CD14-positive monocyte (primary cell): ENCODE results near the gene GINS2. TPM values are rescaled to one million over a fixed set of nuclear protein-coding genes. Genes with fewer than 3 reads are reported as not detected.

Experiments
- DNase-seq, 3 donors: peaks; one replicate each; pipeline ENCODE4 v3.0.0-alpha.2; 2011 to 2022
- H2AFZ ChIP-seq: 2 replicates; pipeline ENCODE4 v1.6.0; 2012; ENCODE audit warnings: mild to moderate bottlenecking, low read depth, low read length, inconsistent platforms; ENCODE audit not compliant: insufficient read depth, poor library complexity, severe bottlenecking
- H3K27ac ChIP-seq, 2 donors: 1 replicate in 1 of 2; 2 replicates in 1 of 2; pipeline ENCODE4 v1.5.1; 2012 to 2013; ENCODE audit warnings: low read length in 2 of 2, control low read depth in 1 of 2, inconsistent platforms in 1 of 2, low read depth in 1 of 2, mild to moderate bottlenecking in 1 of 2
- H3K27me3 ChIP-seq, 2 donors: one replicate each; pipeline versions ENCODE4 v1.6.0 to v1.6.1; 2011 to 2013; ENCODE audit warnings: low read length in 2 of 2; ENCODE audit not compliant: control insufficient read depth in 2 of 2, insufficient read depth in 2 of 2
- H3K36me3 ChIP-seq, 2 donors: replicated peaks in 1 of 2; 1 replicate in 1 of 2; 2 replicates in 1 of 2; pipeline versions ENCODE4 v1.5.1 to v1.6.1; 2012 to 2013; ENCODE audit warnings: low read length in 2 of 2, control low read depth in 1 of 2, inconsistent platforms in 1 of 2, mild to moderate bottlenecking in 1 of 2; ENCODE audit not compliant: insufficient read depth in 2 of 2, control insufficient read depth in 1 of 2
- H3K4me1 ChIP-seq, 2 donors: 1 replicate in 1 of 2; 2 replicates in 1 of 2; pipeline versions ENCODE4 v1.5.1 to v1.6.1; 2012 to 2013; ENCODE audit warnings: low read length in 2 of 2, control low read depth in 1 of 2, inconsistent platforms in 1 of 2, mild to moderate bottlenecking in 1 of 2, moderate library complexity in 1 of 2; ENCODE audit not compliant: insufficient read depth in 2 of 2, control insufficient read depth in 1 of 2
- H3K4me2 ChIP-seq: replicated peaks from 2 replicates; pipeline ENCODE3; 2012; ENCODE audit warnings: low read length, moderate library complexity, mild to moderate bottlenecking; ENCODE audit not compliant: poor library complexity, severe bottlenecking; ENCODE audit errors: extremely low read depth
- H3K4me3 ChIP-seq, 3 experiments: fragments of 200-600 bp in 1 of 3; sonication (generic) in 1 of 3; replicated peaks in 1 of 3; 1 replicate in 2 of 3; 2 replicates in 1 of 3; pipeline ENCODE4 v1.5.1; 2011 to 2013; ENCODE audit warnings: low read length in 3 of 3, mild to moderate bottlenecking in 3 of 3, control low read depth in 2 of 3, low read depth in 2 of 3, inconsistent platforms in 1 of 3, moderate library complexity in 1 of 3
- H3K79me2 ChIP-seq: 2 replicates; pipeline ENCODE4 v1.6.0; 2012; ENCODE audit warnings: mild to moderate bottlenecking, control low read depth, inconsistent platforms, low read length, moderate library complexity; ENCODE audit not compliant: insufficient read depth
- H3K9ac ChIP-seq: 2 replicates; pipeline ENCODE4 v1.6.0; 2017; ENCODE audit warnings: low read length, mild to moderate bottlenecking; ENCODE audit not compliant: insufficient read depth, poor library complexity, severe bottlenecking
- H3K9me3 ChIP-seq, 2 donors: replicated peaks in 1 of 2; 1 replicate in 1 of 2; 2 replicates in 1 of 2; pipeline versions ENCODE4 v1.5.1 to v1.6.1; 2012 to 2013; ENCODE audit warnings: low read length in 2 of 2, control low read depth in 1 of 2; ENCODE audit not compliant: control insufficient read depth in 1 of 2, insufficient read depth in 1 of 2
- H4K20me1 ChIP-seq: 2 replicates; pipeline ENCODE4 v1.6.0; 2012; ENCODE audit warnings: mild to moderate bottlenecking, low read length, control low read depth, moderate library complexity; ENCODE audit not compliant: insufficient read depth
- H3K27ac Mint-ChIP-seq, 7 donors: one replicate each; pipeline ENCODE4 v1.8.0; 2020; ENCODE audit warnings: mild to moderate bottlenecking in 7 of 7, mixed read lengths in 7 of 7, moderate library complexity in 6 of 7, inconsistent platforms in 2 of 7
- H3K27me3 Mint-ChIP-seq, 3 donors: one replicate each; pipeline ENCODE4 v1.8.0; 2021 to 2022; ENCODE audit warnings: low read depth in 3 of 3, mild to moderate bottlenecking in 3 of 3, mixed read lengths in 3 of 3, moderate library complexity in 3 of 3, inconsistent platforms in 1 of 3
- H3K36me3 Mint-ChIP-seq, 2 donors: one replicate each; pipeline ENCODE4 v1.8.0; 2020; ENCODE audit warnings: mixed read lengths in 2 of 2, inconsistent platforms in 1 of 2, mild to moderate bottlenecking in 1 of 2
- H3K4me1 Mint-ChIP-seq: one replicate; pipeline ENCODE4 v1.8.0; 2020; ENCODE audit warnings: mild to moderate bottlenecking, mixed read lengths
- H3K4me3 Mint-ChIP-seq, 2 donors: one replicate each; pipeline ENCODE4 v1.8.0; 2020; ENCODE audit warnings: mild to moderate bottlenecking in 2 of 2, mixed read lengths in 2 of 2, moderate library complexity in 1 of 2
- H3K9me3 Mint-ChIP-seq, 7 donors: one replicate each; pipeline ENCODE4 v1.8.0; 2020 to 2022; ENCODE audit warnings: mixed read lengths in 7 of 7, mild to moderate bottlenecking in 6 of 7, moderate library complexity in 6 of 7, inconsistent platforms in 2 of 7
- CTCF ChIP-seq: fragments of 200-600 bp; IDR thresholded peaks from one replicate; pipeline ENCODE4 v1.8.0; 2022; ENCODE audit warnings: antibody characterized with exemption, mild to moderate bottlenecking
- WGBS: methylation state at CpG from one replicate; pipeline ENCODE4 v1.1.5; 2013; ENCODE audit warnings: missing lambda C conversion rate; ENCODE audit not compliant: insufficient coverage; 5-methylcytosine and 5-hydroxymethylcytosine counted together
- intact Hi-C, 2 donors: fragments of 100-400 bp; cut with micrococcal nuclease; formaldehyde crosslinking; loops; one replicate each; pipeline versions ENCODE4 v1.15.0 to v1.15.1; 2023
- polyA plus RNA-seq, 3 donors: library from polyadenylated mRNA; depleted of rRNA in 1 of 3; unstranded in 2 of 3; stranded (reverse) in 1 of 3; fragments of 300-500 nt in 2 of 3; fragments of >200 nt in 1 of 3; fragmentation: Illumina TruSeq in 2 of 3; gene quantifications; 1 replicate in 2 of 3; 2 replicates in 1 of 3; pipeline ENCODE4 v1.2.3, GENCODE V29; 2012 to 2021

Gene GINS2
- polyA plus RNA-seq, 3 donors, result 0.13 to 0.28 TPM; not detected in 1

GRCh38 chr16:85697431-85697830 is 8.7 kb upstream of the GINS2 start:
- H3K36me3 ChIP-seq, result no peaks in the 10 kb centered on the region
- H3K36me3 Mint-ChIP-seq, result peaks cover 3% of the 10 kb centered on the region in 2 donors

GRCh38 chr16:85696781-85697180 is 8.0 kb upstream of the GINS2 start:
- Histone ChIP-seq H3K9ac (no peak overlapping the region), H3K27me3 (peaks cover 0 to 4% of the 10 kb centered on the region in 2 donors), H3K27ac (no peak overlapping the region), H2AFZ (no peak overlapping the region), H4K20me1 (no peaks in the 10 kb centered on the region), H3K4me2 (no peak overlapping the region), H3K36me3 (no peaks in the 10 kb centered on the region), H3K9me3 (peaks cover 0 to 3% of the 10 kb centered on the region in 2 donors), H3K4me3 (no peak overlapping the region), H3K4me1 (no peaks in the 10 kb centered on the region), H3K79me2 (no peaks in the 10 kb centered on the region)
- WGBS, result 94% methylated on average over 12 of the region's 16 CpGs
- H3K9me3 Mint-ChIP-seq, result peaks cover 0 to 9% (median 2%) of the 10 kb centered on the region in 7 donors
- intact Hi-C loops, result no loop called here
- no peak overlapping the region for H3K4me3 Mint-ChIP-seq
- no peak for TF ChIP-seq CTCF
- peaks cover 5% of the 10 kb centered on the region for H3K4me1 Mint-ChIP-seq
- DNase-seq, result no peak
- peaks cover 3% of the 10 kb centered on the region in 2 donors for H3K36me3 Mint-ChIP-seq
- peaks cover 8 to 17% (median 11%) of the 10 kb centered on the region in 3 donors for H3K27me3 Mint-ChIP-seq
- H3K27ac Mint-ChIP-seq, result no peak overlapping the region

More at GRCh38 chr16:85697431-85697830, 8.7 kb upstream of the GINS2 start:
- no peak for TF ChIP-seq CTCF
- Histone ChIP-seq H3K9me3 (peaks cover 0 to 3% of the 10 kb centered on the region in 2 donors), H3K4me1 (no peaks in the 10 kb centered on the region), H4K20me1 (no peaks in the 10 kb centered on the region), H3K4me3 (no peak overlapping the region), H3K27me3 (peaks cover 0 to 4% of the 10 kb centered on the region in 2 donors), H3K27ac (no peak overlapping the region), H3K79me2 (no peaks in the 10 kb centered on the region), H2AFZ (no peak overlapping the region), H3K9ac (no peak overlapping the region), H3K4me2 (no peak overlapping the region)
- intact Hi-C loops, result no loop called here
- H3K4me1 Mint-ChIP-seq, result peaks cover 11% of the 10 kb centered on the region
- H3K4me3 Mint-ChIP-seq, result peak overlapping the region in 1 of 2 donors; percentile 47
- peaks cover 8 to 18% (median 10%) of the 10 kb centered on the region in 3 donors for H3K27me3 Mint-ChIP-seq
- 87% methylated on average over 9 of the region's 14 CpGs for WGBS
- peaks cover 0 to 9% (median 3%) of the 10 kb centered on the region in 7 donors for H3K9me3 Mint-ChIP-seq
- no peak for DNase-seq
- no peak overlapping the region for H3K27ac Mint-ChIP-seq
